GM18951 (cell line): ENCODE measurements around the gene S100A7A.

Experiments used
- POLR2A ChIP-seq: IDR thresholded peaks from 4 replicates; pipeline ENCODE4 v1.6.1; 2011; ENCODE audit warnings: mild to moderate bottlenecking; ENCODE audit not compliant: insufficient read length, insufficient read depth; ENCODE audit errors: extremely low read depth
- in situ Hi-C: fragments of 300-500 bp; cut with MboI; formaldehyde crosslinking; loops from one replicate; pipeline ENCODE4 v1.12.0; 2022; ENCODE audit warnings: low sequenced_read_pairs, mixed read lengths, inconsistent platforms; ENCODE audit not compliant: unreplicated experiment

S100A7A gene

GRCh38 chr1:153389401-153389800, 26.9 kb upstream of the S100A7A start:
- no peak for TF ChIP-seq POLR2A
- in situ Hi-C loops = no loop called here

DNA sequence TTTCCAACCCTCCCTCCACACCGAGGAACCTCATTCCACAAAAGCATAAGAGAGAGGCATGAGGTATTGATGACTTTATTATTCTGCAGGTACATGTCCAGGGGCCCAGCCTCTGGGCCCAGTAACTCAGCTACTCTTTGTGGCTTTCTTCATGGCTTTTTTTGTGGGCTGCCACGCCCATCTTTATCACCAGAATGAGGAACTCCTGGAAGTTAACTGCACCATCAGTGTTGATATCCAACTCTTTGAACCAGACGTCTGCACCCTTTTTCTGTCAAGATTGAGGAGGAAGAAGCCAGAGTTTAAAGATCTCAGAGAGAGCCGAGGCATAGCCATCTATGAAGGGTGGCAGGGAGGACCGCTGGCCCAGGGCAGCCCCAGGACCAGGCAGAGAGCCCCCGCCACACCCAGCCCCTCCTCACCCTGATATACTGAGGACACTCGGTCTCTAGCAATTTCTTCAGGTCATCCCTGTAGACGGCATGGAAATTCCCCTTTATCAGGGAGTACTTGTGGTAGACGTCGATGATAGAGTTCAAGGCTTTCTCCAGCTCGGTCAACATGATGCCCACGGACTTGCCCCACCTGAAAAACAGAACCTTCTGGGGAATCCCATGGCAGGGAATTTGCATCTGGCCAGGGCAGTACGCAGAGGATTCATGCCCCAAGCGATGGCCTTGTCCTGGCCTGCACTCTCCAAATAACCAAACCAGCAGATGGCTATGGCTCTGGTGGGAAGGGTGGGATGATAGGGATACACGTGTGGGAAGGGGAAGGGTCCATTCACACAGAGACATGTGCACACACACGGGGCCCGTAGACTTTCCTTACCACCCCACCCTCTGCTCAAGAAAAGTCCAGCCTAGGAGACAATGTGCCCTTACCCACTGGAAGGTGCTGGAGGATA, 26.1 kb upstream of the S100A7A start:
- no peak for TF ChIP-seq POLR2A
- in situ Hi-C loops = no loop called here

- in situ Hi-C loops = no loop called here
- TF ChIP-seq POLR2A = no peak
These were observed 25.2 kb upstream of the S100A7A start, which contains the start of gene S100A8 for GRCh38 chr1:153390938-153391710. TSS of gene S100A8 (minus strand) at chr1:153391073. CDS start at chr1:153390535, 538 bp downstream.

DNA sequence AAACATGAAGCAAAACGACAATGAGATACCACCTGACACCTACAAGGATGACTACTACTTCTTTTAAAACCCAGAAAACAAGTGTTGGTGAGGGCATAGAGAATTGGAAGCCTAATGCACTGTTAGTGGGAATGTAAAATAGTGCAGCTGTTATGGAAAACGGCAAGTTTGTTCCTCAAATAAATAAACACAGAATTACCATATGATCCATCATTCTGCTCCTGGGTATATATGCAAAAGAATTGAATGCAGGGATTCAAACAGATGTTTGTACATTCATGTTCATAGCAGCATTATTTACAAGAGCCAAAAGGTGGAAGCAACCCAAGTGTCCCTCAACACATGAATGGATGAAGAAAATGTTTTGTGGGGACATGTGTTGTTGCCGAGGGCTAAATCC, 24.1 kb upstream of the S100A7A start:
- TF ChIP-seq POLR2A = no peak
- in situ Hi-C loops = no loop called here

DNA sequence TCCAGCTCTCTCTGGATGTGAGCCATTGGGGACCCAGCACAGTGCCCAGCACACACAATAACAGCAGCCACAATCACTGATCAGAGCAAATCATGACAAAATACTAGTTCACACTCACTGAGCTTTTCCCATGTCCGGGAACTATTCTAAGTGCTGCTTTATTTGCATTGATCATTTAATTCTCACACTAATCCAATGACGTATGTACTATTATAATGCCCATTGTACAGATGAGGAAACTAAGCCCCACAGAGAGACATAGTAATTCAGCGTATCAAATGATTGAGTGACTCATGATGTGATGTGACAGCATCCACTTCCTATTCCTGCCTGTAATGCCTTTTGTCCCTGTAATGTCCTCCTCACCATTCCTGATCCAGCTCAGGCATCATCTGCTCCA, 23.5 kb upstream of the S100A7A start:
- in situ Hi-C loops = no loop called here

DNA sequence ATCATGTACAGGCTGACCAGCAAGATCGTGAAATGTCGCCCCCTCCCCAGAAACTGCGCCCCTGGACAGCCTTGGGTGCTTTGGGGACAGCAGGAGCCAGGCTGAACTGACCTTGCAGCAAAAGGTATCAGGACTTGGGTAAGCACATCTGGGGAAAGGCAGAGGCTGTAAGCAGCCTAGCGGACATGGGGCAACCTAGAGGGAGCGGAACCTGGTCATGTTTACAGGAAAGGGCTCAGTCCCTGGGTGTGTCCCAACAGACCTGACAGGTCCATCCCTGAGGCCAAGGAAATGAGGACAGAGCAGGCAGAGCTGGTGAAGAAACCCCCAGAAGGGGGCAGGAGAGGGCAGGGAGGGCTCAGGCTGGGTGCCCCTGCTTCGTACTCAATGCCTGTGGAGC, 22.4 kb upstream of the S100A7A start:
- in situ Hi-C loops = no loop called here
- TF ChIP-seq POLR2A = no peak

More for the DNA sequence above, 23.5 kb upstream of the S100A7A start:
- TF ChIP-seq POLR2A = no peak

DNA sequence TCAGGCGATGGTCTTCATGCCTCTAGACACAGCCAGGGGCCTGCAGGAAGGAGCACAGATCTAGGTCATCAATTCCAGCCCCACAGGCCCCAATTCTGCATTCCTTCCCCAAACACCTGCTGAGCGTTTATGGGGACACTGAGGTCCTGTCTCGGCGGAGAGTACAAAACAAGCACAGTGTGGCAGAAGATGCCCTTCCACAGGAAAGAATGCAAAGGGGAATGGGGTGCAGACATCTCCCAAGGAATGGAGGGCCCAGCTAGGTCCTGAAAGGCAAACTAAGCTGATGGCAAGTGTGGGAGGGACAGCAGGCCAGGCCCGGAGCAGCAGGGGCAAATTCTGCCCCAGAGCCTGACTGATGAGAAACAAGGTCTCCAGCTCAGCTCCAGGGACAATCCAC, 21.9 kb upstream of the S100A7A start:
- TF ChIP-seq POLR2A = no peak

GRCh38 chr1:153395136-153395685, 21.1 kb upstream of the S100A7A start:
- in situ Hi-C loops = no loop called here
- TF ChIP-seq POLR2A = no peak

More for the DNA sequence above, 21.9 kb upstream of the S100A7A start:
- in situ Hi-C loops = no loop called here

GRCh38 chr1:153395776-153396175, 20.5 kb upstream of the S100A7A start:
- TF ChIP-seq POLR2A = no peak
- in situ Hi-C loops = no loop called here

DNA sequence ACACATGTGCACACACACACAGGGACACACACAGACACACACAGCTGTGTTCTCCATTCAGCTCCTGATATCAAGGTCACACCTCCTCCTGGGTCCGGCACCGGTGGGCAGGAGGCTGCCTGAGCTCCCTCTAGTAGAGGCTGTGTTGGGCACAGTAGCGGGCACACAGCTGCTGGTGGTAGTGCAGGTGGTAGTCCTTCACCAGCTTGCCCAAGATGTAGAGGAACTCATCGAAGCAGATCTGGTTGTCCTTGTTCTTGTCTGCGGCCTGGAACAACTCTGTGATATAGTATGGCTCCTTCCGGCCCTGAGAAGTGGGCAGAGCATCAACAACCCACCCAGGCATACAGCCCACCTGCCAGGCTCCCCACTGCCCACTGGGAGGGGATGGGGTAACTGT, 19.9 kb upstream of the S100A7A start:
- TF ChIP-seq POLR2A = no peak
- in situ Hi-C loops = no loop called here

- in situ Hi-C loops = no loop called here
- TF ChIP-seq POLR2A = no peak
These were observed 19.0 kb upstream of the S100A7A start for GRCh38 chr1:153397051-153397923.

DNA sequence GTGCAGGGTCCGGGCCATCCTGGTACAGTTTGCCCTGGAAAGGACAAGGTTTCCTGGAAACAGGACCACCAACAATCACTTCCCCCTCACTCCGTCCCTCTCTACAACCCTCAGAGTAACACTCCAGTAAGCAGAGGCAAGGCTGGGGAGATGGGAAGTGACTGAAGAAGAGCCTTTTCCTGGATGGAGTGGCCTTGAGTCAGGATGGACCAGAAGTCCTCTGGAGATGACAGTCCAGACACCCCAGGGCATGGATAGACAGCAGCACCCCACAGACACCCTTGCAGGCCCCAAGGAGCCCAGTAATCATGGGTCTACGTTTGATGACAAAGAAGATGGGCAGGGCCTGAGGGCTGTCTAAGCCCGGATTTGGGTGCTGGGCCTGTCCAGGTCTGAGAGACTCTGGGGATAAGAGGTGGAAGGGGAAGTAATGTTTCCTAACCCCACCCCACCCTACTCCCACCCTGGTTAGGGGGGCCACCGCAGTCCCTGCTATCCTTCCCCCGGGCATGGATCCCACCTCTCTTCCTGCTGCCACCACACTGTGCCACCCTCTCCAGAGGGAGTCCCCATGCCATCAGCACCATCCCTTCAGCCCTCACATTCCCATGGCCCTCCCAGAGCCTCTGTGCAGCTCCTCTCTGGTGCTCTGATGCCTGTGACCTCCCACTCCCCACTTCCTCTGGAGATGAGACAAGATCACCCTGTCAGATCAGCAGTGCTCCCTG, 18.2 kb upstream of the S100A7A start:
- TF ChIP-seq POLR2A = no peak
- in situ Hi-C loops = no loop called here

- in situ Hi-C loops = no loop called here
These were observed 16.8 kb upstream of the S100A7A start for GRCh38 chr1:153399401-153400055.

More at GRCh38 chr1:153399401-153400055, 16.8 kb upstream of the S100A7A start:
- no peak for TF ChIP-seq POLR2A
